BE2C (cell line): Measurements from ENCODE around the gene POU6F2.

Experiments
- DNase-seq: peaks from one replicate; pipeline ENCODE4 v3.0.0-alpha.2; 2020
- H3K27me3 ChIP-seq: fragments of 250-450 bp; sonication (Bioruptor Pico); 2 replicates; pipeline ENCODE4 v1.5.1; 2020; ENCODE audit warnings: mild to moderate bottlenecking
- H3K36me3 ChIP-seq: fragments of 250-450 bp; sonication (Bioruptor Pico); 2 replicates; pipeline ENCODE4 v1.5.1; 2020; ENCODE audit warnings: mild to moderate bottlenecking
- H3K4me1 ChIP-seq: fragments of 250-450 bp; sonication (Bioruptor Pico); 2 replicates; pipeline ENCODE4 v1.5.1; 2020
- H3K4me3 ChIP-seq: 2 replicates; pipeline ENCODE4 v1.5.1; 2011; ENCODE audit warnings: low read depth, low read length
- H3K9me3 ChIP-seq: fragments of 250-450 bp; sonication (Bioruptor Pico); 2 replicates; pipeline ENCODE4 v1.5.1; 2020
- TF ChIP-seq, protein P1 (sequence below): IDR thresholded peaks from 2 replicates; pipeline ENCODE4 v1.5.1; 2012; ENCODE audit warnings: mild to moderate bottlenecking, low read depth, low read length

The POU6F2 gene

DNA sequence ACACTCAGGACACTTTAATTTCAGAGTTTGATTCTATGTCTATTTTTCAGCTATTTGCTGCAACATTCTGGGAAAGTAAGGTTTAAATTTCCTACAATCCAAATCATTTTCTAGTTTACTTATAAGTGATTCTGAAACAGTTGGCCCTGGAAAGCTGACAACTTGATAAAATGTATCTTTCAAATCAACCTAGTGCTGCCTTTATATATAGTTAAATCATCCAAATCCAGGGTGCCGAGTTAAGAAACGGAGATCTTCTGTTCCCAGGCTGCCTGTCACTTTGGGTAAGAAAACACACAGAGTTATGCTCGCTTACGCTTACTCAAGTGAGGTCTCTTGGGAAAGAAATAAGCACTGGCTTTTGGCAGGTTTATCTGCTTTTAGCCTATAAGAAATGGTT is 175.0 kb downstream of the POU6F2 start:
- DNase-seq: no peak
- H3K9me3 ChIP-seq: no peaks in the 10 kb centered on the region
- no peaks in the 10 kb centered on the region for H3K4me1 ChIP-seq
- peaks cover 11% of the 10 kb centered on the region for H3K27me3 ChIP-seq
- H3K36me3 ChIP-seq: no peaks in the 10 kb centered on the region
- TF ChIP-seq, protein P1, sequence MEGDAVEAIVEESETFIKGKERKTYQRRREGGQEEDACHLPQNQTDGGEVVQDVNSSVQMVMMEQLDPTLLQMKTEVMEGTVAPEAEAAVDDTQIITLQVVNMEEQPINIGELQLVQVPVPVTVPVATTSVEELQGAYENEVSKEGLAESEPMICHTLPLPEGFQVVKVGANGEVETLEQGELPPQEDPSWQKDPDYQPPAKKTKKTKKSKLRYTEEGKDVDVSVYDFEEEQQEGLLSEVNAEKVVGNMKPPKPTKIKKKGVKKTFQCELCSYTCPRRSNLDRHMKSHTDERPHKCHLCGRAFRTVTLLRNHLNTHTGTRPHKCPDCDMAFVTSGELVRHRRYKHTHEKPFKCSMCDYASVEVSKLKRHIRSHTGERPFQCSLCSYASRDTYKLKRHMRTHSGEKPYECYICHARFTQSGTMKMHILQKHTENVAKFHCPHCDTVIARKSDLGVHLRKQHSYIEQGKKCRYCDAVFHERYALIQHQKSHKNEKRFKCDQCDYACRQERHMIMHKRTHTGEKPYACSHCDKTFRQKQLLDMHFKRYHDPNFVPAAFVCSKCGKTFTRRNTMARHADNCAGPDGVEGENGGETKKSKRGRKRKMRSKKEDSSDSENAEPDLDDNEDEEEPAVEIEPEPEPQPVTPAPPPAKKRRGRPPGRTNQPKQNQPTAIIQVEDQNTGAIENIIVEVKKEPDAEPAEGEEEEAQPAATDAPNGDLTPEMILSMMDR: no peak
- no peak overlapping the region for H3K4me3 ChIP-seq

DNA sequence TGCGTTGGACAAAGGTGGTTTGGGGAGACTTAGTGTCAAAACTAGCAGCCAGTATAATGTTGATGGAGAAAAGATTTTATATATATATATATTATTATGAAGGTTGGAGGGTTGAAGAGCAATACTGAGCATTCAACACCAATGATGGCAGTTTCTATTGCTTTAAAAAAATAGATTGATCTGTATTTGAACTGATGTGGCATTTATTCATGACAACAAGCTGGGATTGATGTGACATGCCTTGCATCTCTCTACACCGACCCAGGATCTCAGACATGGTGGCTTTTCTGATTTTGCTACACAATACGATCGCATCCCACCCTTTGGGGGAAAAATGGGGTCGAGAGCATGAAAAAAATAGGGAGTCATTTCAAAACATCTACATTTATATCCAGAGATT is 175.4 kb downstream of the POU6F2 start:
- Histone ChIP-seq H3K9me3 (no peaks in the 10 kb centered on the region), H3K36me3 (no peaks in the 10 kb centered on the region), H3K4me1 (no peaks in the 10 kb centered on the region), H3K27me3 (peaks cover 14% of the 10 kb centered on the region), H3K4me3 (no peak overlapping the region)
- no peak for DNase-seq
- TF ChIP-seq, protein P1: no peak

DNA sequence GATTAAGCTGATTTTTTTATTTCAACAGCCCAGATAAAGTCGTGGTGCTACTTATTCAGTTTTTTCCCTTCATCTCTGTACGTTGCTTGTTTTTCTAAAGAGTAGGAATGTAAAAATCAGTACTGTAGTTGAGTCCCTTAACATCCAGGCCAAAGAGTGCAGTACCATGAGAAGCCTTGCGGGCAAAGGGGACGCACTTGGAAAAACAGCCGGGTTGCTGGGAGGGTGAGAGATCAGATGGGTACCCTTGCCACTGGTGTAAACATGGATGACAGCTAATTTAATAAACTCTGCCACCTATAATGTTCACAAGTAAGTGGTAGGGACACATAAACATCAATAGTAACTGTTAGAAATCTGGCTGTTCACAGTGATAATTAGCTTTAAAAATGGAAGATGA is 175.9 kb downstream of the POU6F2 start:
- no peak for DNase-seq
- TF ChIP-seq, protein P1: peak; percentile 22; the same call in 1 of the 2 replicates
- Histone ChIP-seq H3K4me1 (no peaks in the 10 kb centered on the region), H3K4me3 (no peak overlapping the region), H3K9me3 (no peaks in the 10 kb centered on the region), H3K36me3 (no peaks in the 10 kb centered on the region), H3K27me3 (peaks cover 14% of the 10 kb centered on the region)

DNA sequence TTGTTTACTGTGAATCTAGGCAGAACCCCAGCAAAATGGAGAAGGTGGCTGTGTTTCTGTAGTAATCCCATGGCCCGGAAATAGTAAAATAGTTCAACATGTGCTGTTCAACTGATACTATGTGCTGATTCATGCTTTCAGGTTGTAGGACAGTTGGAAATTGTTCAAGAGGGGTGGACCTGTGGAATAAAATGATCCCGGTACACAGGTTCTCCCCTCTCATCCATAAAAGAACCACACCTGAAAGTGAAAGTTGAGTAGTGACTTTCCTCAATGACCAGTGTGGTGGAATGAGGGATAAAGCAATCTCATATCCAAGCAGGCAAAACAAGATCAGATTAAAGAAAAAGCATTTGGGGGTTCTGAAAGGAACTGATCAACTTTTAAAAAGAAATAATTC is 177.1 kb downstream of the POU6F2 start:
- no peaks in the 10 kb centered on the region for H3K4me1 ChIP-seq
- peaks cover 14% of the 10 kb centered on the region for H3K27me3 ChIP-seq
- no peak for DNase-seq
- no peak overlapping the region for H3K4me3 ChIP-seq
- no peaks in the 10 kb centered on the region for H3K9me3 ChIP-seq
- H3K36me3 ChIP-seq: no peaks in the 10 kb centered on the region
- TF ChIP-seq, protein P1: no peak

DNA sequence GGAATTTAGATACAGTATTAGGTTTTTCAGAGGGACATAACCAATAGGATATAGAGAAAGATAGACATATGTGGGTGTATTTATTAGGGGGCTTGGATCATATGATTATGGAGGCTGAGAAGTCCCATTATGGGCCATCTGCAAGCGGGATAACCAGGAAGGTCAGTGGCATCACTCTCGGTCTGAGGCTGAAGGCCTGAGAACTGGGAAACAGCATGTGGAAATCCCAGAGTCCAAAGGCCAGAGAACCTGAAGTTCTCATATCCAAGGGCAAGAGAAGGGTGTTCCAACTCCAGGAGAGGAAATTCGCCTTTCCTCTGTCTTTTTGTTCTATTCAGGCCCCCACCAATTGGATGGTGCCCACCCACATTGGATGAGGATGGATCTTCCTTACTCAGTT is 180.7 kb downstream of the POU6F2 start:
- Histone ChIP-seq H3K4me1 (no peaks in the 10 kb centered on the region), H3K36me3 (no peaks in the 10 kb centered on the region), H3K27me3 (peaks cover 20% of the 10 kb centered on the region), H3K4me3 (no peak overlapping the region), H3K9me3 (no peaks in the 10 kb centered on the region)
- DNase-seq: no peak
- TF ChIP-seq, protein P1: no peak

DNA sequence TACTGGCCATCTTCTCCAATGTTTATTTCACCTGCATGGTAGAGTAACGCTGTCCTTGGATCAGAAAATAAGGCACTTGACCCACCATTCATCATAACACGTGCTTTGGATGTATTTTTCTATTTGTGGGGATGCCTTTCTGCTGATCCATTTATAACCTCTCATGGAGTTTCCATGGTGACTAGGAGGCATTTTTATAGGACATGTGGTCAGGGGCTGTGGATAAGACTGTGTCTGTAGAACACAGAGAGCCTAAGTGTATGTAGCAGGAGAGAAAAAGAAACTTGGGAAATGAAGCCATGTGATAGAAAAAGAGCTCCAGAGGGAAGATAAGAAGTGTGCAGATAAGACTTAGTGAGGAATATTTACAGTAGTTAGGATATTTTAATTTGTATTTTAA is 184.2 kb downstream of the POU6F2 start:
- peaks cover 15% of the 10 kb centered on the region; the same call in 1 of the 2 replicates for H3K27me3 ChIP-seq
- TF ChIP-seq, protein P1: no peak
- no peak overlapping the region for H3K4me3 ChIP-seq
- DNase-seq: no peak
- no peaks in the 10 kb centered on the region for H3K9me3 ChIP-seq
- no peaks in the 10 kb centered on the region for H3K4me1 ChIP-seq
- no peaks in the 10 kb centered on the region for H3K36me3 ChIP-seq
